Spleen (tissue), 11 donors: ENCODE data around the gene FERMT2. TPM values are rescaled to one million over a fixed set of nuclear protein-coding genes. Genes with fewer than 3 reads are reported as not detected.

Source experiments
- DNase-seq: peaks from one replicate; pipeline ENCODE4 v3.0.0-alpha.2; 2020
- H3K27ac ChIP-seq, 8 donors: fragments of 200-600 bp; sonication (generic) in 7 of 8; 1 replicate in 4 of 8; 2 replicates in 4 of 8; pipeline versions ENCODE4 v1.5.0 to v1.8.0; 2016 to 2021; ENCODE audit warnings: inconsistent platforms in 4 of 8, mild to moderate bottlenecking in 4 of 8, moderate library complexity in 1 of 8
- H3K27me3 ChIP-seq, 7 donors: fragments of 200-600 bp; sonication (generic) in 6 of 7; replicated peaks in 1 of 7; 1 replicate in 4 of 7; 2 replicates in 3 of 7; pipeline versions ENCODE4 v1.5.0 to v1.8.0; 2016 to 2021; ENCODE audit warnings: inconsistent platforms in 3 of 7, mild to moderate bottlenecking in 1 of 7
- H3K36me3 ChIP-seq, 6 donors: fragments of 200-600 bp; sonication (generic) in 5 of 6; 1 replicate in 4 of 6; 2 replicates in 2 of 6; pipeline versions ENCODE4 v1.5.0 to v1.8.0; 2016 to 2021; ENCODE audit warnings: inconsistent platforms in 2 of 6
- H3K4me1 ChIP-seq, 6 donors: fragments of 200-600 bp; sonication (generic) in 5 of 6; 1 replicate in 3 of 6; 2 replicates in 3 of 6; pipeline versions ENCODE4 v1.5.0 to v1.8.0; 2016 to 2021; ENCODE audit warnings: inconsistent platforms in 3 of 6
- H3K4me3 ChIP-seq, 8 donors: fragments of 200-600 bp; sonication (generic) in 7 of 8; 1 replicate in 4 of 8; 2 replicates in 4 of 8; pipeline versions ENCODE4 v1.5.0 to v1.8.0; 2016 to 2021; ENCODE audit warnings: inconsistent platforms in 4 of 8, mild to moderate bottlenecking in 4 of 8, moderate library complexity in 2 of 8
- H3K9me3 ChIP-seq, 8 donors: fragments of 200-600 bp; sonication (generic) in 7 of 8; 1 replicate in 4 of 8; 2 replicates in 4 of 8; pipeline versions ENCODE4 v1.5.0 to v1.8.0; 2016 to 2021; ENCODE audit warnings: inconsistent platforms in 4 of 8
- POLR2A ChIP-seq, 3 donors: fragments of 450-650 bp; IDR thresholded peaks; one replicate each; pipeline ENCODE4 v1.5.1; 2017; ENCODE audit warnings: antibody characterized with exemption in 3 of 3, mild to moderate bottlenecking in 1 of 3
- POLR2AphosphoS5 ChIP-seq, 3 donors: sonication (generic); formaldehyde crosslinking; IDR thresholded peaks; one replicate each; pipeline ENCODE4 v1.5.1; 2017; ENCODE audit warnings: antibody characterized with exemption in 3 of 3
- WGBS, 5 donors: extraction: QIAGEN DNeasy Blood & Tissue Kit in 3 of 5; methylation state at CpG; one replicate each; pipeline versions ENCODE4 v1.1.5 to v1.1.7; 2013 to 2018; 5-methylcytosine and 5-hydroxymethylcytosine counted together
- intact Hi-C: fragments of 100-400 bp; cut with DNase I; formaldehyde crosslinking; loops from one replicate; pipeline ENCODE4 v1.15.0; 2023; ENCODE audit warnings: low total_unique reads
- polyA plus RNA-seq, 3 donors: library from polyadenylated mRNA; stranded (reverse); fragments of 200-250 nt; gene quantifications; one replicate each; pipeline ENCODE4 v1.2.1, GENCODE V29; 2013
- total RNA-seq, 7 donors: library from RNA; depleted of rRNA in 3 of 7; stranded (reverse); fragments of >200 nt in 3 of 7; fragmentation: NEBNext Ultra II Directional in 4 of 7; extraction: Animal tissue kit (Norgen Biotek cat#: 25700) in 4 of 7; gene quantifications; one replicate each; pipeline versions ENCODE4 v1.1.0 to v1.2.1, GENCODE V29; 2016 to 2021
- TF ChIP-seq, protein P1 (sequence below), 11 experiments: fragments of 200-600 bp in 7 of 11; fragments of 450-650 bp in 4 of 11; sonication (generic) in 4 of 11; IDR thresholded peaks in 8 of 11; conservative IDR thresholded peaks in 3 of 11; 1 replicate in 7 of 11; 2 replicates in 4 of 11; pipeline versions ENCODE4 v1.4.0 to v1.8.0; 2016 to 2021; ENCODE audit warnings: antibody characterized with exemption in 11 of 11, inconsistent platforms in 4 of 11, mild to moderate bottlenecking in 1 of 11
- donor health status: healthy with polysubstance abuse.
- donor health status: DM: no; HTN: no; CAD: no; lungs with moderate emphysema.
- donor health status: DM: no; HTN: no; CAD: no.
- donor health status: Bipolar disorder and iron deficiency.
- donor health status: healthy.
- donor health status: DM: no; HTN: no; CAD: no.
- donor health status: DM: yes; HTN: yes; CAD: no.

Gene FERMT2
- total and polyA plus RNA-seq, 10 donors, result 10.5 to 94.5 (median 52.7) TPM

DNA sequence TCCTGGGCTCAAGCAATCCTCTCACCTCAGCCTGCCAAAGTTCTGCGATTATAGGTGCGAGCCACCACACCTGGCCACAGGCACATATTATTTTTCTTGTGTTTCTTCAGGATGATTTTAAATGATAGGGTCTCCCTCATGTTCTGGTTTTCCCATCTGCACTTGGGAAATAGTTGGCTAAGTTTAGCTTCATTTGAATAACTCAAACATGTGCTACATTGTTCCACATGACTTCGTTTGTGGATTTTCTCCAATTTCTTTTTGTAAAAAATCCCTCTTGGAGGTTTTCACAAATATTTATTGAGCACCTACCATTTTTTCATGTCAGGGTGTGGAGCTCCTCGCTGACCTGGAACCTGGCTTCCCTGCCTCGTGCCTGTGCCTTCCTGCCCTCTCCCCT, 104.3 kb downstream of the FERMT2 start:
- TF ChIP-seq, protein P1, sequence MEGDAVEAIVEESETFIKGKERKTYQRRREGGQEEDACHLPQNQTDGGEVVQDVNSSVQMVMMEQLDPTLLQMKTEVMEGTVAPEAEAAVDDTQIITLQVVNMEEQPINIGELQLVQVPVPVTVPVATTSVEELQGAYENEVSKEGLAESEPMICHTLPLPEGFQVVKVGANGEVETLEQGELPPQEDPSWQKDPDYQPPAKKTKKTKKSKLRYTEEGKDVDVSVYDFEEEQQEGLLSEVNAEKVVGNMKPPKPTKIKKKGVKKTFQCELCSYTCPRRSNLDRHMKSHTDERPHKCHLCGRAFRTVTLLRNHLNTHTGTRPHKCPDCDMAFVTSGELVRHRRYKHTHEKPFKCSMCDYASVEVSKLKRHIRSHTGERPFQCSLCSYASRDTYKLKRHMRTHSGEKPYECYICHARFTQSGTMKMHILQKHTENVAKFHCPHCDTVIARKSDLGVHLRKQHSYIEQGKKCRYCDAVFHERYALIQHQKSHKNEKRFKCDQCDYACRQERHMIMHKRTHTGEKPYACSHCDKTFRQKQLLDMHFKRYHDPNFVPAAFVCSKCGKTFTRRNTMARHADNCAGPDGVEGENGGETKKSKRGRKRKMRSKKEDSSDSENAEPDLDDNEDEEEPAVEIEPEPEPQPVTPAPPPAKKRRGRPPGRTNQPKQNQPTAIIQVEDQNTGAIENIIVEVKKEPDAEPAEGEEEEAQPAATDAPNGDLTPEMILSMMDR (IDR thresholded peaks at IDR 0.05 in 8 of 11, conservative IDR thresholded peaks at IDR 0.05 in 3 of 11), result no peak
- TF ChIP-seq POLR2AphosphoS5 (IDR thresholded peaks at IDR 0.05) (no peak), POLR2A (IDR thresholded peaks at IDR 0.05) (no peak)
- Histone ChIP-seq H3K9me3 (no peaks in the 10 kb centered on the region), H3K27ac (peak overlapping the region in 6 of 8 donors; percentile 10 to 71 (median 46)), H3K4me3 (no peak overlapping the region), H3K36me3 (no peaks in the 10 kb centered on the region), H3K4me1 (peaks cover 0 to 16% (median 5%) of the 10 kb centered on the region in 6 donors), H3K27me3 (no peaks in the 10 kb centered on the region)
- intact Hi-C loops, result no loop called here
- no peak for DNase-seq
- 68 to 84% (median 72%) methylated on average over 5 of the region's 5 CpGs for WGBS, 5 donors

DNA sequence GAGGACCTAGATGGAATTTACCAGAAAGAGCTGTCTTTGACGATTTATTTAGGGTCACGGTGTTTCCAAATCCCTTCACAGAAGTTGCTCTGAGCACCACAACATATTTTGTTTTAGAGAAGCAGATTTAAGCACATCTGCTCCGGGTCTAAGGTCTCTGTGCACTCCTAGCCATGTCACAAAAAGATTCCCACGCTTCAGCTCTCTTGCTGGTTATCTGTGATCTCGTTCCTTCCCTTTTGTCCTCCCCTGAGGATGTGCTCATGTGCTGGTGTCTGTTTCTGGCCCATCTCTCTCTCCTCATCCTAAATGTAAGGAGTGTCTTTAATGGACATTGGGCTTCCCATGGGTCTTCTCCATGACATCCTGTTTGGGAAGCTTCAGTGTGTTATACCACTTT, 105.8 kb downstream of the FERMT2 start:
- peak overlapping the region in 6 of 8 donors; percentile 41 to 71 (median 56) for H3K27ac ChIP-seq
- no peaks in the 10 kb centered on the region for H3K27me3 ChIP-seq
- intact Hi-C loops, result no loop called here
- no peak overlapping the region for H3K4me3 ChIP-seq
- TF ChIP-seq POLR2AphosphoS5 (IDR thresholded peaks at IDR 0.05) (no peak), POLR2A (IDR thresholded peaks at IDR 0.05) (no peak)
- TF ChIP-seq, protein P1 (IDR thresholded peaks at IDR 0.05 in 8 of 11, conservative IDR thresholded peaks at IDR 0.05 in 3 of 11), result no peak
- WGBS, 5 donors, result 67 to 82% (median 75%) methylated on average over 5 of the region's 5 CpGs
- H3K9me3 ChIP-seq, result no peaks in the 10 kb centered on the region
- no peaks in the 10 kb centered on the region for H3K36me3 ChIP-seq
- H3K4me1 ChIP-seq, result peaks cover 0 to 16% (median 5%) of the 10 kb centered on the region in 6 donors
- DNase-seq, result no peak

DNA sequence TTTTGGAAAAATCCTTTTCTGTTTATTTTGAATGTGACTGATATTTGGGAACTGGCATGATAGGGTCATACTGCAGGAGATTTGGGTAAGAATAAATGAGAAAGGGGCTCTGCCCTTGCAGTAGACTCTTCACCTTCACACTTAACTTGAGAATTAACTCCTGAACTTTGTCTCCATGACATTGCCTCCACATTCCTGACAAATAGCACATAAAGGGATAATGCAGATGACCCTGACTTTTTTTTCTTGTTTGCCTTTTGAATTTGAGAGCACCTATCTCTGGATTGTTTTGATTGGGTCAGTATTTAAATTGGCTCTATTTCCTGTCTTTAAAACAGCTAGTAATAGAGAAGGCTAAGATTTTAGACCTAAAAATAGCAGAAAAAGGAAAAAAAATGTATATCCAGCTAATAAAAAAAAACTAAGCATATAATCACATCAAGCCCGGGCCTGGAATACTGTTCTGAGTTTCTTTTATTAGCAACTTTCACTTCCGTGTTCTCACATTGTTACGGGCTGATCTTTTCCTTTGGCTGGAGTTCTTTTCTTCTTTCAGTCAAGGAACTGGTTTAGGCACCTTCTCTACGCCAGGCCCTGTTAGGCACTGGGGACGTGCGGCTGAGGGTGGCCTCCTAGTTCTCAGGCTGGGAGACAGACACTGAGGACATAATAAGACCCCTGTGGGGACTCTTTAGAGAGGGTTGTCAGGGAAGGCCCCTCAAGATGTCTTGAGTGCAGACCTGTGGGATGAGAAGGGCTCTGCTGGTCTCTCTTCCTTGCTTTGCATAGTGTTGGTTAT, 106.4 kb downstream of the FERMT2 start:
- no peak for DNase-seq
- H3K27me3 ChIP-seq, result no peaks in the 10 kb centered on the region
- no peaks in the 10 kb centered on the region for H3K36me3 ChIP-seq
- H3K9me3 ChIP-seq, result no peaks in the 10 kb centered on the region
- no peak for TF ChIP-seq POLR2AphosphoS5 (IDR thresholded peaks at IDR 0.05)
- no peak for TF ChIP-seq POLR2A (IDR thresholded peaks at IDR 0.05)
- TF ChIP-seq, protein P1 (IDR thresholded peaks at IDR 0.05 in 8 of 11, conservative IDR thresholded peaks at IDR 0.05 in 3 of 11), result no peak
- H3K4me1 ChIP-seq, result peaks cover 0 to 16% (median 5%) of the 10 kb centered on the region in 6 donors
- H3K27ac ChIP-seq, result peak overlapping the region in 6 of 8 donors; percentile 41 to 71 (median 56)
- 38 to 69% (median 61%) methylated on average over 6 of the region's 6 CpGs for WGBS, 5 donors
- H3K4me3 ChIP-seq, result no peak overlapping the region
- intact Hi-C loops, result no loop called here

DNA sequence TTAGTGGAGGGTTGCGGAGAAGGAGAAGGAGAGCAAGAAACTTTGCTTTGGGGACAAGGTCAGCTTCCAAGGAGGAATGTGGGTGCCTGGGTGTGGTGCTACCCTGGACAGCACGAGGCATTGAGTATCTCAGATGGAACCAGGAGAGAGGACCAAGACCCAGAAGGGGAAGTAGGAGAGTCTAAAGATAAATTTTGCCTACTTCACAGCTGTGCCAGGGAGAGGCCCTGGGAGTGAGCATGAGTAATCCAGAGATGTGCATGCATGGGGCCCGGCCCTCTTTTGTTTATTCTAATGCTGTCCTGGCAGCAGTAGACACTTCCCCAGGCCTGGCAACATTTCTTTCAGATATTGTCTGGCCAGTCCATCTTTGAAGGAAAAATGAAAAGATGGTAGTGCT, 110.0 kb downstream of the FERMT2 start:
- no peak overlapping the region for H3K27ac ChIP-seq
- 62 to 70% (median 65%) methylated on average over 3 of the region's 3 CpGs for WGBS, 5 donors
- TF ChIP-seq, protein P1 (IDR thresholded peaks at IDR 0.05 in 8 of 11, conservative IDR thresholded peaks at IDR 0.05 in 3 of 11), result no peak
- TF ChIP-seq POLR2A (IDR thresholded peaks at IDR 0.05), result no peak
- TF ChIP-seq POLR2AphosphoS5 (IDR thresholded peaks at IDR 0.05), result no peak
- peaks cover 0 to 16% (median 5%) of the 10 kb centered on the region in 6 donors for H3K4me1 ChIP-seq
- intact Hi-C loops, result no loop called here
- H3K9me3 ChIP-seq, result no peaks in the 10 kb centered on the region
- H3K36me3 ChIP-seq, result no peaks in the 10 kb centered on the region
- DNase-seq, result no peak
- H3K4me3 ChIP-seq, result no peak overlapping the region
- H3K27me3 ChIP-seq, result no peaks in the 10 kb centered on the region
